HG03460 (cell line): ENCODE results near the gene OTX2.

Experiments used
- ATAC-seq: cut with Tn5 transposase; IDR thresholded peaks from one replicate; pipeline ENCODE4 v1.9.1; 2021; ENCODE audit not compliant: unreplicated experiment

The OTX2 gene

DNA sequence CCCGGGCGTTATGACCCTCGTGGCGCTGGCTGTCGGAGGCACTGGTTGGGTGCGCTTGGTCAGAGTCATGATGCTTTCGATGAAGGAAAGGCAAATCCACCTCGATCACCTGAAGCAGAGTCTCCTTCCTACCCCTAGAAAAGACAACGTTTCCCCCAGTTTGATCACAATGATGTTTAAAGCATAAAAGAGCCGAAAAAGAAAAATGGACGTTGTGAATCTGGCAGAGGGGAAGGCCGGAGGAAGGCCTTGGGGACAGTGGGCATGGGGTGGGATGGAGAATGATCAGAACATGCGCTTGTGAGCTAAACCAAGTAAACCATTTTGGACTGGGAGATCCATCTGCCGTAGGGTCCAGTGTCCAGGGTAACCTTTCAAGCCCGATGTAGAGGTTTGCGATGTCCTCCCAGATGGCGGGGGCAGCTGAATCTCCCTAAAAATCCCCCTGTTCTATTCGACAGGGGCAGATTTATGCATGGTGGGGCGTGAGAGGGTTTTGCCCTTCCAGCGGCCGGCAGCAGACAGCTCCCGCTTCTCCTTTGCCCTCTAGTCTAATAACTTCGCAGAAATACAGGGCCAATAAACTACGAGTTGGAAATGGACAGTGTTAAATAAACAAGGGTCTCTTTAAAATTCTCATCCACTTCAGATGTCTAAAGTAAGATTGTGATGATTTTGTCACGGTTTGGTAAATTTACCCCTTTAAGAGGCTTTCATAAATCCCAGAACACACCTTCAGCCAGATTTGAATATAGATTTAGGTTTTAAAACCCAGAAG, 2.3 kb upstream of the OTX2 start:
- no peak for ATAC-seq

DNA sequence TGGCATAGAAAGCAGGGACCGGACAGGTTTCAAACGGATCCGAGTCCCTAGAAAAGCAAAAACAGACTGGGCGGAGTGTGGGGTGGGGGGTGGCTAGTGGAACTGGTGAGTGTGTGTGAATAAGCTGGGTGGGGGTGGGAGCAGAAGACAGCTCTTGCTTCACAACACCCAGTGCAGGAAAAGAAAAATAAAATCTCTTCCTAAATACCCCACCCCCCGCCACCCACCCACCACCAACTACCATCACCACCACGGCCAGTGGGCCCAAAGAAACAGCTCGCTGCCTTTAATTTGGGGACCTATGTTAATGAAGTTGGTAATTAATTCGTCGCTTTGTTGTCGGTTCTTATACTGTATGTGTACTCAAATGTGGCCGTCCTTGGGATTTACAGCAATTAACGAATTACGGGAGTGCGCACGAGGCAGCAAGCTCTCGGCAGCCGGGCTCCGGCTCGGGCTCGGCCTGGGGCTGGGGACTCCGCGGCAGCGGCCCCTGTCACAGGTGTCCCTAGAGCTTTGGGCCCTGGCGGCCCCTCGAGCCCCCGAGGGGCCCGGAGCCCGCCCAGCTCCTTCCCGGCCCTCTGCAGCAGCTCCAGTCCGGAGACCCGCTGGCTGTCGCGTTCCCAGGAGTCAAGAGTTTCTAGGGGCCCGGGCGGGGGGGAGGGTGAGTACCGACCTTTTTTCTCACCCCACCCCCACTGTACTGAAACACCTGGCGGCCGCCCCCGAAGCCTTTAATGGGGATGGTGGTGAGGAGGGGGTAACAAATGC, 1.5 kb upstream of the OTX2 start:
- no peak for ATAC-seq

DNA sequence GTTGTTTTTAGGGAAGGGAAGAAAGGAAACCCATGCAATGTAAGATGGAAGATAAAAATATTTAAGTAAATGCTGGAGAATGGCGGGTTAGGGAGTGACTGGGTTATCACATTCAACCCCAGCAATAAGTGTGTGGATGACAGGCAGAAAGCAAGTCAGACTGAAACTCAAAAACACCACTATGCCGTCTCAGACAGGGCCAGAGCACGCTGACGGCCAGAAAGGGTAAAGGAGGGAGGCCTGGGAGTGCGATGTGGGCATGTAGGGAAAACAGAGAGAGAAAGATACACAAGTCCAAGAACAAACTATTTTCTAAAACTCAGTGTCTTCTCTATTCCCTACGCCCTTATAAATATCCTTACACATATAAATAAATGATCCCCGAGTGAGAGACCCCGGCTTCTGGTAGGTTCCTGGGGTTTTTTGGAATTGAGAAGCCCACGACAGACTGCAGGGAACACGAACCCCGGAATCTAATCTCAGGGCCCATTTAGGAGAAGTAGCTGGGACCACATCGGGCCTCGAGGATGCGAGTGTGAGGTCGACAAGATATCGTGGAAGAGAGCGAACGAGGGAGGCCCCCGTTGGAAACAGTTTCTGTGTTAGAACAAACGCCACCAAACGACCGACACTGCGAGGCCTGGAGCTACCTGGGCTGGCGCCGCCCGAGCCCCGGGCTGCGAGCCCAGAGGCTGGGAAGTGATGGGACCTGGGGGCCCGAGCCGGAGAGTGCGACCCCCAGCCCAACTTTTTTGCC, 735 bp upstream of the OTX2 start:
- ATAC-seq, result no peak

DNA sequence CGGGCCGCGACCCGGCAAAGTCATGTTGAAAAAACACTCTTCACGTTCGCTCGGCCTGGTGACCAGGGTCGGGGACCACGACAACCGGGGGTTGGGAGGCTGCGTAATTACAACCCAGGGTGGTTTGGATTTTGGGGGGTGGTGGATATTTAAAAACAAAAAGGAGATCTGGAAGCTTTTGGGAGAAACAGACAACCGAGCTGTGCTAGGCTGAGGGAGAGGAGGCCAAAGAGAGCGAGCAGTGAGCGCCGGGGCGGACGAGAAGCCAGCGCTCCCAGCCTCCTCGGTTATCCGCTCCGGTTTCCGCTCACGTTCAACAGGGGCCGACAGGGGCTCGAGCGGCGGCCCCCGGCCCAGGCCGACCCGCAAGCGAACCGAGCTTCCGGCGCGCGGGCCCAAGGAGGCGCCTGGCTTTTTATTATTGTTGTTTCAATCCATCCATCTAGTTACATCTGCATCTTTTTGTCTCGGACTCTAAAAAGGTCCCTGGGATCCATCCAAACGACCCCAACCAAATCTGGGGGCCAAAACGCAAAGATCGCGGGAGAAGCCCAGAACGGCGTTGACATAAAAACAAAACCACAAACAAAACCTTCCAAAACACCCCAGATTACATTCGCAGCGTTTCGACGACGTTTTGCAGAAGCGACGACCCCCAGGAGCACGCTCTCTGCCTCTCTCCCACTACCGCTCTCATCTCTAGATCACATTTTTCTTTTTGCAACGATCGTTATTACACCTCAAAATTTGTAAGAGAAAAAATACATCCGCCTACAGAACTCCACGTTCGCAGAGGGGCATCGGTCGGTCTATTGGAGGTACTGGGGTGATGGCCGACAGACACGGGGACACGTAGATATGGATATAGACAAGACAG, 771 bp downstream of the OTX2 start:
- no peak for ATAC-seq

DNA sequence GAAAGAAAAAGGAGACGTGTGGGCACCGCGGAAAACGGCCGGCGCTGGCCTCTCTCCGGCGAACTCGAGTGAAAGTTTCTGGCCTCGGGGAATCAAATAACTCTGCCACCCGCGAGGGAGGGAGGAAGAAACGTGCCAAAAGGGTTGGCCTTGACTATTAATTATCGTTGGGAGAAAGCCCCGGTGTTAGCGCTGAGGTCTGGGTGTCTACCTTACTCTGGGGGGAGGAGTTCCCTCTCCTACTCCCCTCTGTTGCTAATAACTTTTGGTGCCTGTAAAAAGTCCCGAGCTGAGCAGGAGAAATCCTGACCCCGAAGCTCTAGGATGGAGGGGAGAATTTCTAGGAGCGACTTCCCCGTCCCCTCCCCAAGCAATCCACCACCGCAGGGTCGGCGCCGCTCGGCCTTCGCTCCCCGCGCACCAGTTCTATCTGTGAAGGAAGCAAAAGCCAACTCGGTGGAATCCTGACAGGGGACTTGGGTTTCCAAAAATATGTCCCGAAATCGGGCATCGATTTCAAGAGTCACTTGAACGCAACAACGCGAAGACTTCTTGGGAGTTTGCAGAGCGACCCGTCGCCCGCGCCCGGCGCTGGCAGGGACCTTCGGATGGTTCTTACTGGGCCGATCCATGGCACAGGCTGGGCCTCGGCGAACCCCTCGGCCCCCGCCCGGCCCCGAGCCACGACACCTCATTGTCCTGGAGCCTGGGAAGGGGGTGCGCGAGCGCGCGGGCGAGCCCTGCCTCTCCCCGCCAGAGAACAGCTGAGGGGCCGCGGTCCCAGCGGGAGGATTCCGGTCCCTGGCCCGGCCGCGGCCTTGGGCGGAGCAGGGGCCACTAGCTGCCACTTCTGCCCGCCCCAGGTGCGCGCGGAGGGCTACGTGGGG, 1.7 kb downstream of the OTX2 start:
- no peak for ATAC-seq

DNA sequence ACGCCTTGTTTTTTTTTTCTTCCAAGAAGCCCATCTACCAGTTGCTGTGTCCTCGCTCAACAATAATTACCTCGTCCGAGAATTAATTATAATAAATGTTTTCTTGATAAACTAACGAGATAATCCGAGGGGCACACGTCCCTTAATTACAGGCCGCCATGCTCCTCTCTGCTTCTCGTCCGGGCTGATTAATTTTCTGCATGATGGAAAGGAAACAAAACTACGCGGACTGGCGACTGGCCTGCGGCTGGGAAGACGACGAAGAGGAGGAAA, 2.2 kb downstream of the OTX2 start:
- ATAC-seq, result no peak

DNA sequence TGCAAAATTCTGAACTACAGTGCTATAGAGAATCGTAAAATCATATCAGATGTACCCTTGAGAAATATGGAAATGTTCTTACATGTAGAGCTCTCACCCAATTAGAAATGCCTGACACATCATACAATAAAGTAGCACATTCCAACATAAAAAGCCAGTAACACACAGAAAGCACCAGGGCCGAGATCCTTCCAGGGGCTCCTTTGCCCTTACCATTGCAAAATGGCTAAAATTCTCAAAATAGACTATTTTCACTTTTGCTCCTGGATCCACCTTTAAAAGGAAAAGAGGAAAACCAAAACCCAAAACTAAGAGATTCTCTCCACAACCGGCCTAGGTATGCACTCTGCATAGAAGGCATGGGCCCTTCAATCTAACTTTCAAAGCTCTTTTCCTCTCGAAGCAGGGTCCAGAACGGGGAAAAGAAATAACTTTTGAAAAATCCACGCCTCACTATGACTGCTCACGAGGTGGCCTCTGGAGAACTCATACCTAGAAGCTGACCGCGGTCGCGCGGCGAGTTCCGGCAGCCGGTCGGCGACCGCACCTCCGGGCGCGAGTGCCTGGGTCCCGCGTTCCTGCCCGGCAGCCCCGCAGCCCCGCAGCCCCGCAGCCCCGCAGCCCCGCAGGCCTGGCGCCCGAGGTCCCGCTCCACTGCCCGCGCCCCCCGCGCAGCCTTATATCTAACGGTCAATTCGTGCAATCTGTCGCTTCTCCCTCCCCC, 2.7 kb downstream of the OTX2 start:
- ATAC-seq, result no peak

DNA sequence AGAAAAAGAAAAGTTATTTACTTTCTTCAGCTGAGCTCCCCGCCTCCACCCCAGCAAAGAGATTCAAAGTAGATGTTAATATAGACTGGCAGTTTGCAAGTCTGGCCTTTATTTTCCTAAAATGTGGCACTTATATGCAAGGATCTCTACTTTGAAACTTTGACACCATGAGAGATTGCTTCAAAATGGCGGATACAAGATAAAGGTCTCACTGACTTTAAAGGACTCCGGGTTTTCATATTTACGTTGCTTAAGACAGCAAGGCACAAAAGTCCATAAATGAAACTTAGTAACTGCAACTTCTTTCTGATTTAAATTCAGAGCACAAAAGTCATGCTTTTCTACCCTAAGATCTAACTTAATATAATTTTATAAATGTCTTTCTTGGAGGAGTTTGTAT, 3.5 kb downstream of the OTX2 start:
- no peak for ATAC-seq

DNA sequence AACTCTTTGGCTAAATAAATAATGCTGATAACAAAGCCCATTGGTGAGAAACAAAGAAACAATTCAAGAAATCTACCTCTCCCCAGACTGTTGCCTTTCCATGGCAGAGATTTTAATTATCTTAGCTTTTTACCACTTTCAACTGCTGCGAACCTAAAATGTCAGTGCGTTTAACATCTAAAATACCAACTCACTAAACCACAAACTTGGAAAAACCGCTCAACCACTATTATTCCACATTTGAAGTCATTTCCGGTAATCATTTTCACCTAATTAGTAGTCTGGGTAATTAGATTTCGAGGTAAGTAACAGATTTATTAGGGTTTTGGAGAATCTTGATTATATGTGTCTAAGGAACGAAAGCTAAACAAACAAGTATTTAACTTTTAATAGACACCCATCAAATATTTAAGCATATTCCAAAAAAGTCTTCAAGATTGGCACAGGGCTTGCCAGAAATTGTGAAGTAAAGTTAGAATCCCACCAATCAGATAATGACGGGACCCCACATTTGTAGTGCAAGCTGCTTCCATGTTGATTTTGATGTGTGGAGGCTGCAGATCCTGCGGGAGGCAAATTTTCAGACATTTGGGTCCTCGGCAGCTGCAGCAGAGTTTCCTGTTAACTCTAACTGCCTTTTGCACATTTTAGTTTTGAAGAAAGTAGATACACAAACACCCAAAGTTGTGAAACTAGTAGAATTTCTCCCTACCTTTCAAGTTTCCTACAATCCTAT, 4.1 kb downstream of the OTX2 start:
- no peak for ATAC-seq

DNA sequence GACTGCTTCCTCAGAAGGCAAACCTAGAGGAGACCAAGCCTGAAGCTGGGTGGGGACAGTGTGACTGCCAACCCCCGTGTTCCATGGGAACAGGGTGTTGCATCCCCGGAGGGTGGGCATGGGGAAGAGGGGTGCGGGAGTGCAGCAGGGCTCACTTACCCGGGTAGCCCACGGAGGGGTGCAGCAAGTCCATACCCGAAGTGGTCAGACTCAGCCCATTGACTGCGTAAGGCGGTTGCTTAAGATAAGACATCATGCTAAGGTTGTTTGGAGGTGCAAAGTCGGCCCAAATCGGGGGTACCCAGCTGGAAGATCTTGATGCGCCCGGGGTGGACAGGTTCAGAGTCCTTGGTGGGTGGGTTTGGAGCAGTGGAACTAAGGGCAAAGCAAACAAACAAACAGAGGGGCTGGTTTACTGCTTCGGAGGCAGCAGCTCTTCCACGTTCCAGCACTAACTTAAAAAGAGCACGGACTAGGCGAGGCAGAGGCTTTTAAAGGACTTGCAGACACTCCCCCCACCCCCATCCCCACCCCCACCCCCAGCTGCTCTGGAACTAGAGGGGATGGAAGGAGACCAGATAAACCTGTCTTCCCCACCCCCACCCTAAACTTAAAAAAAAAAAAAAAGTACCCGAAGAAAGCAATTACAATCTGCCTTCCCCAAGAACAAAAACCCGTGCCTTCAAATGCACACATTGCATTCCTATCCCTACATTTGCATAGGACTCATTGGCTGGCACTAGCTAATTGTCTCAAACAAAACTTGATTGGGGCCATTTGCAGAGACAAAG, 4.9 kb downstream of the OTX2 start:
- ATAC-seq, result no peak

DNA sequence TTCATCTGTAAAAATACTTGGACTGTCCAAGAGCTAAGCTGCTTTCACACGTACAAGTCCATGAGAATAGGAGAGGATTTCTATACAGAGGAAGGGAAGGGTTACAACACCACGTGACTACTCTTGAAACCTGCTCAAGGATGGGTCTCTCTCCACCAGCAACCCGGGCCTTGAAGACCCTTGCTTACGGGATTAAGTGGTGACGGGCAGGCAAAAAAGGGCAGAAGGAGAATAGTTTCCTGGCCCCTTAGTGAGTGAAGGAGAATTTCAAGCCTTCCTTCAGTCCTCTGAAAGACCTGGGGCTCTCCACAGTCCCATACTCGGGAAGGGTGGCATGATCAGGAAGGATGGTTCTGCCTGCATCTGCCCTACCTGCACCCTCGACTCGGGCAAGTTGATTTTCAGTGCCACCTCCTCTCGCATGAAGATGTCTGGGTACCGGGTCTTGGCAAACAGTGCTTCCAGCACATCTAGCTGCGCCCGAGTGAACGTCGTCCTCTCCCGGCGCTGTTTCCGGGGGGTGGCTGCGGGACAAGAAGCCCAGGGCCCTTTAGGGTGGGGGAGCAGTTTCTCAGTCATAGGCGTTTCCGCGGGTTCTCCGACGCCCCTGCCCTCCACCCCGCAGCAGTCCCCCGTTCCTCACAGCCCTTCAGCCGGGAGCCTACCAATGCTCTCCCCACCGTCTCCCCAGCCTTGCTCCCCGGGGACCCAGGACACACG, 6.3 kb downstream of the OTX2 start:
- ATAC-seq, result no peak

DNA sequence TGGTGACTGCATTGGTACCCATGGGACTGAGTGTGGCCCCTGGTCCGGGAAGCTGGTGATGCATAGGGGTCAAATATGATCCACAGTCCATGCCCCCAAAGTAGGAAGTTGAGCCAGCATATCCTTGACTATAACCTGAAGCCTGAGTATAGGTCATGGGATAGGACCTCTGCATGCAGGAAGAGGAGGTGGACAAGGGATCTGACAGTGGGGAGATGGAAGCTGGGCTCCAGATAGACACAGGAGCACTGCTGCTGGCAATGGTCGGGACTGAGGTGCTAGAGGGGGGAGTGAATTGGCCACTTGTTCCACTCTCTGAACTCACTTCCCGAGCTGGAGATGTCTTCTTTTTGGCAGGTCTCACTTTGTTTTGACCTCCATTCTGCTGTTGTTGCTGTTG, 8.4 kb downstream of the OTX2 start:
- no peak for ATAC-seq

DNA sequence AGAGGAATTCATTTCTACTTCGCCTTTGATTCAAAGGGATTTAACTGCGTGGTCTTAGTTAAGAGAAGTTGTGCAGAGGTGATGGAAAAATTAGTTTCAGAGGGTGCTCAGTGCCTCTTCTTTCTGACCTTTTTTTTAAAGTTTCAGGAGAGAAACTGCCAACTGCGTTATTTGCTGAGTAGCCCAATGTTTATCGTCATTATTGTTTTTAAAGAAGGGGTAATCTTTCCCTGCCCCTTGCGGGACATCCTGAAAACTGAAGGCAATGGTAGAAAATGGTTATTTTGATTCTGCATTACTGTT, 11.0 kb downstream of the OTX2 start:
- no peak for ATAC-seq

DNA sequence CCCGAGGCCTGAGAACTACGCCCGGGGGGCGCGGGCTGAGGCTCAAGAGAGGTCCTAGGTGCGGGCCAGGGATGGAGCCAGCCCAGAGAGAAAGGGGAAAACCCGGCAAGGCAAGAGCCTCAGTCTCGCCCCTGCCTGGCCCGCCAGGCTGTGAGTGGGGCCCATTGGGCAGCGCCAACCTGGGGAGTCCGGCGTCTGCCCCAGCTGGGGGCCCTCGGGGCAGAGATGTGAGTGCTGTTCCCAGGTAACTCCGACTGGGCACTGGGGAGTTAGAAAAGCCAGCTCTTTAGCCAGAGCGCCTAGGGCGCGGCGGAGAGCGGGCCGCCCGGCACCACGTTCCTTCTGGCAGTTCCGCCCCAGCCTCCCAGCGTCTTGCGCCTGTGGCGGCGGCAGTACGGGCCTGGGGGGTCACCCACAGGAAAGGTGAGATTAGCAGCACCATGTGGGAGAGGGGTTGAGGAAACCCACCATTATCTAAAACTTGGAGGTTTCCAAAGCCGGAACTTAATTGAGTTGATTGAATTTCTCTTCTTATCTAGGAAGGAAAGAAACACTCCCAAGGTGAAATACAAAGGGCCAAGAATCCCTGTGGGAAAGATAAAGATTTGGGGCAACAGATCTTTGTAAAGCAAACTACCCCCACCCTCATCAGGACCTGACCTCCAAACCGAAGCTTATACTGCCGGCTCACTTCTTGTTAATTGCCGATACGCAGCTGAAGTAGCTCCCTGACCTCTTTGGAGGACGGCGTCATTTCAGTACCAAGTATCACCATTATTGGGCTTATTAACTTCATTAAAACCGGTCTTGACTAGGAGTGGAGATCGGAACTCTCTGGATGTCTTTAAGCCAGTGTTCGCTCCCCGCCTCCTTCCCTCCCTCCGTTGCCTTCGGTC, 11.6 kb downstream of the OTX2 start:
- no peak for ATAC-seq

DNA sequence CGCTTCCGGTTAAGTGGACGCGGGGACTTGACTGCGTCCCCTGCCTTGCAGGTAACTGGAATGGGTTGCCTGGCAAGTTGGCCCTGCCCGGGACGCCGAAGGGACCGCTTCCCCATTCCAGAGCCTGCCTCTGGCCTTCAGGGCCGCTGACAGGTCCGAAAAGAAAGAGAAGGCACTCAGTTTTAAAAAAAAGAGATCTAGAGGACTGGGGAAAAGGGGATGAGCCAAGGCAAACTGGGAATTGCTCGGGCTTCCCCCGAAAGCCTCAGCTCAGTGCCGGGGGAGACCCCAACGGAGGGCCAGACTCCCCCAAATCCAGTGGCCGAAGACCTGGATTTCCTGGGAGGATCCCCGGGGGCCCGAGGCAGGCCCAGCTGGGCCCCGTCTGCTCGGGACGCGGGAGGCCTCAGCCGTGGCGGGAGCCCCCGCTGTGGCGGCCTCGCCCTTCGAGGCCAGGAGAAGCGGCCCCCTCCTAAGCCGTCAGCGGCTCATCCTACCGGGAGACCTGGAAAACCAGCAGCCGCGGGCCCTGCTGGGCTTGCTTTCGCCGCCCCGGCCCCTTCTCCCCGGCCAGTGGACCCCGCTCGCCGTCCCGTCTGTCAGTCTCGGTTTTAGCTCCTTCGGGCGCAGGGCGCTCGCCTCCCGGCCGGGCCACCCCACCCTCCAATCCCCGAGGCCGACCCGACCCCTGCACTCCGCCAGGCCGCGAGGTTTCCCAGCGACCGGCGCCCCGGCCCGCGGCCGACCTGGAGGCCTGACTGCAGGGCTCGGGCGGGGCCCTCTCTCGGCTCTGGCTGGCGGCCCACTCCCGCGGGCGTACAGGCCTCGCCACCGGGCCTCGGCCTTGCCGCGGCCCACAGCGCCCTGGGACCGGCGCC, 12.5 kb downstream of the OTX2 start:
- no peak for ATAC-seq
